Measurements from ENCODE around the gene CLN6. TPM values are rescaled to one million over a fixed set of nuclear protein-coding genes. Genes with fewer than 3 reads are reported as not detected.

Gene CLN6
- total and polyA plus RNA-seq, 2 of the 4 experiments (the other 2 are of a cell fraction): 6.5 to 31.9 TPM

GRCh38 chr15:68228971-68229385, 550 bp downstream of the CLN6 start:
- Histone ChIP-seq H2AK5ac (ENCODE audit: low read depth, low read length) (0 out of 2 replicates have a peak overlapping the region, but pooled peaks have one; percentile 23), H3K79me1 (ENCODE audit: low read depth in 1 of 2, low read length in 2 of 2) (peaks cover 19 to 48% of the 10 kb centered on the region in 2 experiments), H3K4me2 (ENCODE audit: low read depth, low read length) (peak overlapping the region; percentile 69), H3K9me3 (ENCODE audit: control insufficient read depth, insufficient read depth, low read length) (no peaks in the 10 kb centered on the region), H4K8ac (ENCODE audit: low read depth in 2 of 2, low read length in 2 of 2) (peak overlapping the region; percentile 15 to 61; a peak in 1 of 4 replicates), H3K56ac (ENCODE audit: extremely low read depth, insufficient read depth, low read length) (0 out of 2 replicates have a peak overlapping the region, but pooled peaks have one; percentile 50), H4K20me1 (ENCODE audit: insufficient read depth, low read length) (peaks cover 11% of the 10 kb centered on the region; the same call in 1 of the 2 replicates), H4K91ac (ENCODE audit: insufficient read depth, low read depth, low read length) (no peak overlapping the region; the same call in 1 of the 2 replicates), H3K36me3 (ENCODE audit: control insufficient read depth, insufficient read depth, low read length) (no peaks in the 10 kb centered on the region), H3K9ac (ENCODE audit: low read depth, low read length) (peak overlapping the region; percentile 51), H3K14ac (replicated peaks; ENCODE audit: low read depth, low read length) (peak overlapping the region; percentile 53), H3K18ac (ENCODE audit: low read depth, low read length) (no peak overlapping the region), H2BK5ac (ENCODE audit: low read depth, low read length, poor library complexity, severe bottlenecking) (no peak overlapping the region), H4K5ac (ENCODE audit: low read depth, low read length) (no peak overlapping the region), H3K4me1 (ENCODE audit: control insufficient read depth, insufficient read depth, low read length) (peaks cover 8% of the 10 kb centered on the region), H3K9me1 (ENCODE audit: insufficient read depth, low read length) (peaks cover 24% of the 10 kb centered on the region), H2BK120ac (ENCODE audit: low read depth, low read length) (no peak overlapping the region), H2BK20ac (ENCODE audit: low read depth, low read length) (no peak overlapping the region), H3K27me3 (ENCODE audit: control insufficient read depth, insufficient read depth, low read length) (no peaks in the 10 kb centered on the region), H3K23ac (ENCODE audit: low read depth, low read length) (peak overlapping the region; percentile 94), H2AK9ac (replicated peaks; ENCODE audit: low read depth, low read length, poor library complexity) (peak overlapping the region; percentile 93), H2AFZ (replicated peaks; ENCODE audit: low read length, poor library complexity) (peak overlapping the region; percentile 99), H3K4me3 (ENCODE audit: insufficient read depth, low read depth, low read length) (peak overlapping the region; percentile 94), H2BK15ac (ENCODE audit: low read depth, low read length) (no peak overlapping the region), H3K4ac (ENCODE audit: low read depth, low read length) (peak overlapping the region; percentile 60), H3K27ac (ENCODE audit: insufficient read depth, low read length) (peak overlapping the region; percentile 18; the same call in 1 of the 2 replicates)
- intact Hi-C loops (cut with micrococcal nuclease) (no loop called here), in situ Hi-C loops (cut with MboI; ENCODE audit: low sequenced_read_pairs) (no loop called here), dilution Hi-C loops (cut with HindIII; ENCODE audit: low sequenced_read_pairs, unreplicated experiment) (no loop called here)
- peak; percentile 2 for ATAC-seq (ENCODE audit: low read depth)
- WGBS, 2 experiments (ENCODE audit: extremely low coverage in 2 of 2, insufficient read length in 1 of 2): 0% methylated on average over 37 of the region's 39 CpGs; no CpG with 5 or more reads in 1 of the 2 experiments
- DNase-seq: peak; percentile 9
- no TSS peak for BruUV-seq (replicated peaks)
- ChIA-PET POLR2A (ENCODE audit: unreplicated experiment) (interaction anchor here (0.6 kb wide), 1 partner anchor 38 kb away, joined by 4 read pairs; no protein-coding TSS in a partner anchor), CTCF (no interaction called here)
- no peak for TF ChIP-seq RCOR1 (IDR thresholded peaks at IDR 0.05; ENCODE audit: insufficient replicate concordance, low read length)
- no peak for TF ChIP-seq MXI1 (IDR thresholded peaks at IDR 0.05; ENCODE audit: borderline replicate concordance, low read depth, low read length)
- TF ChIP-seq, protein P1, sequence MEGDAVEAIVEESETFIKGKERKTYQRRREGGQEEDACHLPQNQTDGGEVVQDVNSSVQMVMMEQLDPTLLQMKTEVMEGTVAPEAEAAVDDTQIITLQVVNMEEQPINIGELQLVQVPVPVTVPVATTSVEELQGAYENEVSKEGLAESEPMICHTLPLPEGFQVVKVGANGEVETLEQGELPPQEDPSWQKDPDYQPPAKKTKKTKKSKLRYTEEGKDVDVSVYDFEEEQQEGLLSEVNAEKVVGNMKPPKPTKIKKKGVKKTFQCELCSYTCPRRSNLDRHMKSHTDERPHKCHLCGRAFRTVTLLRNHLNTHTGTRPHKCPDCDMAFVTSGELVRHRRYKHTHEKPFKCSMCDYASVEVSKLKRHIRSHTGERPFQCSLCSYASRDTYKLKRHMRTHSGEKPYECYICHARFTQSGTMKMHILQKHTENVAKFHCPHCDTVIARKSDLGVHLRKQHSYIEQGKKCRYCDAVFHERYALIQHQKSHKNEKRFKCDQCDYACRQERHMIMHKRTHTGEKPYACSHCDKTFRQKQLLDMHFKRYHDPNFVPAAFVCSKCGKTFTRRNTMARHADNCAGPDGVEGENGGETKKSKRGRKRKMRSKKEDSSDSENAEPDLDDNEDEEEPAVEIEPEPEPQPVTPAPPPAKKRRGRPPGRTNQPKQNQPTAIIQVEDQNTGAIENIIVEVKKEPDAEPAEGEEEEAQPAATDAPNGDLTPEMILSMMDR (conservative IDR thresholded peaks at IDR 0.05; ENCODE audit: low read depth, low read length): no peak
- TF ChIP-seq SMC3 (IDR thresholded peaks at IDR 0.05; ENCODE audit: low read depth, low read length): no peak
- TF ChIP-seq, protein P2, sequence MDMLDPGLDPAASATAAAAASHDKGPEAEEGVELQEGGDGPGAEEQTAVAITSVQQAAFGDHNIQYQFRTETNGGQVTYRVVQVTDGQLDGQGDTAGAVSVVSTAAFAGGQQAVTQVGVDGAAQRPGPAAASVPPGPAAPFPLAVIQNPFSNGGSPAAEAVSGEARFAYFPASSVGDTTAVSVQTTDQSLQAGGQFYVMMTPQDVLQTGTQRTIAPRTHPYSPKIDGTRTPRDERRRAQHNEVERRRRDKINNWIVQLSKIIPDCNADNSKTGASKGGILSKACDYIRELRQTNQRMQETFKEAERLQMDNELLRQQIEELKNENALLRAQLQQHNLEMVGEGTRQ (IDR thresholded peaks at IDR 0.05; ENCODE audit: low read depth, low read length): no peak
- no peak for TF ChIP-seq RAD21 (IDR thresholded peaks at IDR 0.05; ENCODE audit: low read length)
- no peak; the same call in 1 of the 2 replicates for TF ChIP-seq POLR2A (IDR thresholded peaks at IDR 0.05; ENCODE audit: low read depth, low read length)
- TF ChIP-seq MAZ (IDR thresholded peaks at IDR 0.05; ENCODE audit: borderline replicate concordance, low read depth, low read length): no peak
- no peak for TF ChIP-seq ELK1 (IDR thresholded peaks at IDR 0.05; ENCODE audit: borderline replicate concordance, low read depth, low read length)
- no peak for TF ChIP-seq NFE2L2 (IDR thresholded peaks at IDR 0.05; ENCODE audit: low read depth, low read length)
- TF ChIP-seq RFX5 (IDR thresholded peaks at IDR 0.05; ENCODE audit: low read depth, low read length): no peak
